Cardiac muscle cell (in vitro differentiated cells and primary cell): ENCODE data around the gene C1orf232. TPM values are rescaled to one million over a fixed set of nuclear protein-coding genes. Genes with fewer than 3 reads are reported as not detected.
A peak's percentile ranks its signal among the peaks of the same experiment; 100 is the strongest.

ENCODE experiments used
- DNase-seq, 2 donors: peaks; one replicate each; pipeline versions ENCODE4 v3.0.0 to v3.0.0-alpha.2; 2010 to 2017; ENCODE audit warnings: low read depth in 1 of 2, low spot score in 1 of 2
- H3K27ac ChIP-seq: fragments of 200-600 bp; sonication (generic); 2 replicates; pipeline ENCODE4 v1.5.1; 2016
- H3K27me3 ChIP-seq: fragments of 200-600 bp; sonication (generic); 2 replicates; pipeline ENCODE4 v1.6.0; 2016; ENCODE audit warnings: control low read depth
- H3K36me3 ChIP-seq: fragments of 200-600 bp; sonication (generic); 2 replicates; pipeline ENCODE4 v1.5.1; 2016; ENCODE audit warnings: control low read depth
- H3K4me1 ChIP-seq: fragments of 200-600 bp; sonication (generic); 2 replicates; pipeline ENCODE4 v1.8.1; 2017; ENCODE audit warnings: low read depth, mild to moderate bottlenecking, mixed run types
- H3K4me3 ChIP-seq: fragments of 200-600 bp; sonication (generic); 2 replicates; pipeline ENCODE4 v1.5.1; 2016; ENCODE audit warnings: mild to moderate bottlenecking
- H3K9me3 ChIP-seq: fragments of 200-600 bp; sonication (generic); 2 replicates; pipeline ENCODE4 v1.5.1; 2017; ENCODE audit warnings: low read depth, mild to moderate bottlenecking, control low read depth
- polyA plus RNA-seq: library from polyadenylated mRNA; unstranded; fragments of >200 nt; fragmentation: Nextera tagmentation; extraction: Ambion mirVana; gene quantifications from 2 replicates; pipeline ENCODE4 v1.2.1, GENCODE V29; 2016
- total RNA-seq: library from RNA; depleted of rRNA; stranded (reverse); fragments of >200 nt; gene quantifications from 2 replicates; pipeline ENCODE4 v1.2.3, GENCODE V29; 2016
- TF ChIP-seq, protein P1 (sequence below): IDR thresholded peaks from 2 replicates; pipeline ENCODE4 v1.5.1; 2012; ENCODE audit warnings: low read depth, mild to moderate bottlenecking, low read length

The C1orf232 gene
- total and polyA plus RNA-seq, 2 experiments from 2014 or later = not detected

DNA sequence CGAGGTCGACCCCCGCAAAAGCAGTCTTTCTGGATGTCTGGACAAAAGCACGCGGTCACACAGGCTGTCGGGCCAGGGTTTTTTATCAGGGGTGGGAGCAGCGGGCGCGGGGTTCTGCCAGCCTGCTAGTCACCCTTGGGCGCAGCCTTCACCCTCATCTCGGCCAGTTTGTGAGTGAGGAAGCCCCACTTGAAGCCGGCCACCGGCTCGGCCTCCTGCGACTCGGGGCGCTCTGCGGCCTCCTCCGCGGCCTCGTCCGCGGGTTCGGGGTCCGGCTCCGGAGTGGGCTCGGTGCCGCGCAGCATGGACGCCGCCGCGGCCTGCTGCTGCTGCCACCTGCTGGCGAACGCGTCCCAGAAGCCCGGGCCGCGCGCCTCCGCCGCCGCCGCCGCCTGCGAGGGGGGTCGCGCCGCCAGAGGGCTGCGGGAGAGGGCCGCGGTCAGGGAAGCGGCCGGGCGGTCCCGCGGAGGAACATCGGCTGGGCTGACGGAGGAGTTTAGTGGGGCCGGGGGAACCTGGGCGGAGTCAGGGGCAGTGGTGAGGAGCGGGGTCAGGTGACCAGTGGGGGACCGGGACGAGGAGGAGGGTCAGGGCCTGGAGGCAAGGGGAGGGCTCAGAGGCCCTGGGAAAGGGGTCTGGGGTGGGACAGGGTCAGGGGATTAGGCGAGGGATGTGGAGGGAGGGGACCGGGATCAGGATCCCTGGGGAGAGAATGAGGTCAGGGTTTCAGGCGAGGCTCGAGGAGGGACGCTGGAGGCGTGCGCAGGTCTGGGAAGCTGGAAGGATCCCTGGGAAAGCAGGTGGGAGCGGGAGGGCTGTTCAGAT lies 4.5 kb downstream of the C1orf232 start:
- TF ChIP-seq, protein P1, sequence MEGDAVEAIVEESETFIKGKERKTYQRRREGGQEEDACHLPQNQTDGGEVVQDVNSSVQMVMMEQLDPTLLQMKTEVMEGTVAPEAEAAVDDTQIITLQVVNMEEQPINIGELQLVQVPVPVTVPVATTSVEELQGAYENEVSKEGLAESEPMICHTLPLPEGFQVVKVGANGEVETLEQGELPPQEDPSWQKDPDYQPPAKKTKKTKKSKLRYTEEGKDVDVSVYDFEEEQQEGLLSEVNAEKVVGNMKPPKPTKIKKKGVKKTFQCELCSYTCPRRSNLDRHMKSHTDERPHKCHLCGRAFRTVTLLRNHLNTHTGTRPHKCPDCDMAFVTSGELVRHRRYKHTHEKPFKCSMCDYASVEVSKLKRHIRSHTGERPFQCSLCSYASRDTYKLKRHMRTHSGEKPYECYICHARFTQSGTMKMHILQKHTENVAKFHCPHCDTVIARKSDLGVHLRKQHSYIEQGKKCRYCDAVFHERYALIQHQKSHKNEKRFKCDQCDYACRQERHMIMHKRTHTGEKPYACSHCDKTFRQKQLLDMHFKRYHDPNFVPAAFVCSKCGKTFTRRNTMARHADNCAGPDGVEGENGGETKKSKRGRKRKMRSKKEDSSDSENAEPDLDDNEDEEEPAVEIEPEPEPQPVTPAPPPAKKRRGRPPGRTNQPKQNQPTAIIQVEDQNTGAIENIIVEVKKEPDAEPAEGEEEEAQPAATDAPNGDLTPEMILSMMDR = peak; percentile 43
- H3K4me1 ChIP-seq = peaks cover 31% of the 10 kb centered on the region
- H3K9me3 ChIP-seq = no peaks in the 10 kb centered on the region
- H3K36me3 ChIP-seq = no peaks in the 10 kb centered on the region
- no peaks in the 10 kb centered on the region for H3K27me3 ChIP-seq
- peak overlapping the region; percentile 30 for H3K4me3 ChIP-seq
- peak overlapping the region; percentile 75 for H3K27ac ChIP-seq
- peak; percentile 37 to 79 for DNase-seq

DNA sequence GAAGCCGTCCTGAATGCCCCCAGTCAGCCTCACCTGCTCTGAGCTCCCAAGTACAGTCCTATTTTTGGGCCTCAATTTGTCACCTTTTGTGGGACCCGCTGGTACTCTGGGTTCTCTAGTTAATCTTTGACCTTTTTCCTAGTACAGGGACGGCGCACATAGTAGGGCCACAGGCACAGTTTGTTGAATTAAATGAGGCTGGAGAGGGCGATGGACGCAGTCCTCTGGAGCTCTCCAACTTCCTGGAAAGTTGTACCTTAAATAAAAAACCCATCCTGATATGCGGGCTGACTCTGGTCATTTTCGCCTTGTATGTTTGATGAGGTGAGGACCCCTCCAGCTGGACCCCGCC lies 5.1 kb downstream of the C1orf232 start:
- no peak for DNase-seq
- Histone ChIP-seq H3K4me1 (peaks cover 37% of the 10 kb centered on the region), H3K9me3 (no peaks in the 10 kb centered on the region), H3K4me3 (peak overlapping the region; percentile 30), H3K27me3 (no peaks in the 10 kb centered on the region), H3K36me3 (no peaks in the 10 kb centered on the region), H3K27ac (no peak overlapping the region)
- TF ChIP-seq, protein P1 = no peak

DNA sequence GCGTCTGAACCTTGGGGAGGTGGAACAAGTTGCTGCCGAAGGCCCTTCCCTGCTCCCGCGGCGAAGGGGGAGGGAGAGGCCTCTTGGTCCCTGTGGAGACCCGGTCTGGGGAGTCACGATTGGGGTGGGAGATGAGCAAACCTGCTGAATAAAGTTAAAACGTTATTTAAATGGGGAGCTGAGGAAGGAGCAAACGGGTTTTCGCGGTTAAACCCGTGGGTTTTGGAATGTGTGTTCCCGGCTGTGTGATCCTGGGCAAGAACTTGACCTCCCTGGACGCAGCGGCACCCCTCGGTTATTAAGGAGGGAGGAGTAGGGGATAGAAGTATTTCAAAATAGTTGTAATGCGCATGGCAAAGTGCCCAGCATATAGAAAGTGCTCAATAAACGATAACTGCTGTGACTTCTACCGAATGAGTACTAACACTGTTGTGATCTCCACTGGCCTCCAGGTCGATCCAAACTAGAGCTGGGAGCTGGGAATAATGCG lies 6.5 kb downstream of the C1orf232 start:
- TF ChIP-seq, protein P1 = no peak
- no peaks in the 10 kb centered on the region for H3K9me3 ChIP-seq
- no peak overlapping the region for H3K27ac ChIP-seq
- DNase-seq = no peak
- H3K4me3 ChIP-seq = peak overlapping the region; percentile 21
- peaks cover 48% of the 10 kb centered on the region for H3K4me1 ChIP-seq
- no peaks in the 10 kb centered on the region for H3K27me3 ChIP-seq
- H3K36me3 ChIP-seq = no peaks in the 10 kb centered on the region

DNA sequence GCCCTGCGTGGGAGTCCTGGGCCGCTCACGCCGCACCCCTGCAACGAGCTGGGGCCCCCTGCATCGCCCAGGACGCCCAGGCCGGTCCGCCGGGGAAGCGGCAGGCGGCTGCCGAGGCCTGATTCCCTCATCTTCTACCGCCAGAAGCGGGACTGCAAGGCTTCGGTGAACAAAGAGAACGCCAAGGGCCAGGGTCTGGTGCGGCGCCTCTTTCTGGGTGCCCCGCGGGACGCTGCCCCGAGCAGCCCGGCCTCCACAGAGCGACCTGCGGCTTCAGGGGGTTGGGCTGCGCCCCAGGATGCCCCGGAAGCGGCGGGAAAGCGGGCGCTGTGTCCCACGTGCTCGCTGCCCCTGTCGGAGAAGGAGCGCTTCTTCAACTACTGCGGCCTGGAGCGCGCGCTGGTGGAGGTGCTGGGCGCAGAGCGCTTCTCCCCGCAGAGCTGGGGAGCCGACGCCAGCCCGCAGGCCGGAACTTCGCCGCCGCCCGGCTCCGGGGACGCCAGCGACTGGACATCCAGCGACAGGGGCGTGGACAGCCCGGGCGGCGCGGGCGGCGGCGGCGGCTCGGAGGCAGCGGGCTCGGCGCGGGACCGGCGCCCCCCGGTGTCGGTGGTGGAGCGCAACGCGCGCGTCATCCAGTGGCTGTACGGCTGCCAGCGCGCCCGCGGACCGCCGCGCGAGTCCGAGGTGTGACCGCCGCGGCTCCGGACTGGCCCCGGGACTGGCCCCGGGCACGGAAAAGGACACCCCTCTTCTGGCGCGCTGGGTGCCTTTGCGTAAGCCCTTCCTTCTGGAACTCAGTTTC lies 7.1 kb downstream of the C1orf232 start:
- peak overlapping the region; percentile 21 for H3K4me3 ChIP-seq
- H3K9me3 ChIP-seq = no peaks in the 10 kb centered on the region
- peak overlapping the region; percentile 32 for H3K27ac ChIP-seq
- H3K4me1 ChIP-seq = peaks cover 54% of the 10 kb centered on the region
- TF ChIP-seq, protein P1 = peak; percentile 4
- DNase-seq = peak; percentile 57 to 84
- H3K27me3 ChIP-seq = no peaks in the 10 kb centered on the region
- H3K36me3 ChIP-seq = no peaks in the 10 kb centered on the region

DNA sequence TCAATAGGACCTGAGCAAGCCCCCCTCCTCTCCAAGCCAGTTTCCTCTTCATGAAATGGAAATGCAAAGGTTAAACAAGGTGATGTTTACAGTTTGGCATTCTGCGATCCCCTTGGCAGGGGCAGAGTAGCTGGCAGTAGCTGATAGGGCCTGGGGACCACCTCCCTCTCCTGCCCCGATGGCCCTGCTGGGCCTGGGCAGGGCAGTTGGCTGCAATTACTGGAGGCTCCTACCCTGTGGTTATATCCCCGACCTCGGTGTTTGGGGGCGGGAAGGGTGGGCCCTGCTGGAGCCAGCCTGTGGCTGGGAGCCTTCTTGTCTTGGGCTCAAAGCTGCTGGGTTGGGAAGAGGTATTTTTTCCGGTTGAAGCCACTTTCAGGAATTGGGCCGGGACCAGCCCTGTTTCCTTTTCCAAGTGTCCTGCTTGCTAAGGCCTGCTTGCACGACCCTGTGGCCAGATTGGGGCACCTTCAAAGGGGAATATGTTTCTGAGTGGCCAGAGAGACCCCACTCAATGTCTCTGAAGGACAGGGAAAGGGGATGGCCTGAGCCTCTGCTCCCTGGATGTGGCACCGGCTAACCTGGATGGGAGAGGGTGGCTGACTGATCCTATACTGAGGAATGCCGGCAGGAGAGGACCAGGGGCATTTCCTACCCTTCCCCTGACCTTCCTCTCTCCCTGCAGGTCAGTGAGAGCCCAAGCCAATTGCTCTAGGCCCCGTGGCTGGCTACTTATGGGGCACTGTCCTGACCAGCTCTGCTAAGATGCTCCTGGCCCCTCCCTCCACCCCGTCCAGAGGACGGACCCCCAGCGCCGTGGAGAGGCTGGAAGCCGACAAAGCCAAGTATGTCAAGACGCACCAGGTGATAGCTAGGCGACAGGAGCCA lies 8.0 kb downstream of the C1orf232 start:
- Histone ChIP-seq H3K4me1 (peaks cover 61% of the 10 kb centered on the region), H3K27ac (peak overlapping the region; percentile 32), H3K9me3 (no peaks in the 10 kb centered on the region), H3K36me3 (no peaks in the 10 kb centered on the region), H3K4me3 (peak overlapping the region; percentile 21), H3K27me3 (no peaks in the 10 kb centered on the region)
- TF ChIP-seq, protein P1 = no peak
- DNase-seq = no peak
